ENCODE data around the gene PKD1.
"Not testable (repeated sequence)": the region's sequence is repeated elsewhere in the genome, so short reads cannot be mapped to it uniquely, and the experiment has no call there.

DNA sequence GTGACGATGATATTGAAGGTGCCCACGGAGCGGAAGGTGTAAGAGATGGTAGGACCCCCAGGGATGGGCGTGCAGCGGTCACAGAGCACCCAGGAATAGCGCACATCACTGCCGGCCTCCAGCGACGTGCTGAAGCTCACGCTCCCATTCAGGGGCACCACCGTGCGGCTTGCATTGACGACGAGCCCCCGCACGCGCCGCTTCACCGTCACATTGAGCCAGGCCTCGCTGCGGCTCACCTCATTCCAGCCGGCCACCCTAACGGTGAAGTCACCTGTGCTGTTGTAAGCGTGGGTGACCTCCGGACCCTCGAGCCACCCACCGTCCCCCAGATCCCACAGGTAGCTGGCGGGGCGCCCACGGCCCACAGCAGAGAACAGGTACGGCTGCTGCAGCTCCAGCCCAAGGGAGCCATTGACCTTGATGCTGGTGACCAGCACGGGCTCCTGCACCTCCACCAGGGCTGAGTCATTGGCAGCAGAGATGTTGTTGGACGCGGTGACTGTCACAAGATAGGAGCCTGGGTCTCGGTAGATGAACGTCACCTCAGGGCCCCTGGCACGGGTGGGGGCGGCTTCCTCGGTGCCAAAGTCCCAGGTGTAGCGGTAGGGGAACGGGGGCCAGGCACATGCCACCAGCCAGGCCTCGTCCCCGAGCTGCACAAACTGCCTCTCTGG lies 25.2 kb downstream of the PKD1 start:
- not testable (repeated sequence) for TF ChIP-seq EZH2 (IDR thresholded peaks at IDR 0.05; ENCODE audit: low read length, unreplicated experiment); EZH2phosphoT487 (IDR thresholded peaks at IDR 0.05; ENCODE audit: borderline replicate concordance, low read length)
- TF ChIP-seq, protein P1, sequence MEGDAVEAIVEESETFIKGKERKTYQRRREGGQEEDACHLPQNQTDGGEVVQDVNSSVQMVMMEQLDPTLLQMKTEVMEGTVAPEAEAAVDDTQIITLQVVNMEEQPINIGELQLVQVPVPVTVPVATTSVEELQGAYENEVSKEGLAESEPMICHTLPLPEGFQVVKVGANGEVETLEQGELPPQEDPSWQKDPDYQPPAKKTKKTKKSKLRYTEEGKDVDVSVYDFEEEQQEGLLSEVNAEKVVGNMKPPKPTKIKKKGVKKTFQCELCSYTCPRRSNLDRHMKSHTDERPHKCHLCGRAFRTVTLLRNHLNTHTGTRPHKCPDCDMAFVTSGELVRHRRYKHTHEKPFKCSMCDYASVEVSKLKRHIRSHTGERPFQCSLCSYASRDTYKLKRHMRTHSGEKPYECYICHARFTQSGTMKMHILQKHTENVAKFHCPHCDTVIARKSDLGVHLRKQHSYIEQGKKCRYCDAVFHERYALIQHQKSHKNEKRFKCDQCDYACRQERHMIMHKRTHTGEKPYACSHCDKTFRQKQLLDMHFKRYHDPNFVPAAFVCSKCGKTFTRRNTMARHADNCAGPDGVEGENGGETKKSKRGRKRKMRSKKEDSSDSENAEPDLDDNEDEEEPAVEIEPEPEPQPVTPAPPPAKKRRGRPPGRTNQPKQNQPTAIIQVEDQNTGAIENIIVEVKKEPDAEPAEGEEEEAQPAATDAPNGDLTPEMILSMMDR (conservative IDR thresholded peaks at IDR 0.05; ENCODE audit: low read depth, low read length): not testable (repeated sequence)
